Neural cell (in vitro differentiated cells): ENCODE measurements around the gene NAP1L1. TPM values are rescaled to one million over a fixed set of nuclear protein-coding genes. Genes with fewer than 3 reads are reported as not detected.

Experiments used
- H2AFZ ChIP-seq: fragments of 200-600, 300-800 bp; sonication (generic), shearing (Covaris generic); 2 replicates; pipeline ENCODE4 v1.6.0; 2014; ENCODE audit warnings: low read depth, mild to moderate bottlenecking, antibody characterized with exemption, low read length, moderate library complexity
- H3F3A ChIP-seq: fragments of 200-600 bp; shearing (Covaris generic); 2 replicates; pipeline ENCODE4 v1.6.1; 2016; ENCODE audit warnings: mild to moderate bottlenecking, moderate library complexity, mixed read lengths, antibody characterized with exemption, low read length; ENCODE audit not compliant: insufficient read depth, poor library complexity, severe bottlenecking
- H3K27ac ChIP-seq: fragments of 200-600, 300-800 bp; sonication (generic), shearing (Covaris generic); 2 replicates; pipeline ENCODE4 v1.5.1; 2014; ENCODE audit warnings: mild to moderate bottlenecking, low read length, moderate library complexity
- H3K27me3 ChIP-seq: fragments of 300-800, 200-600 bp; sonication (generic), shearing (Covaris generic); 2 replicates; pipeline ENCODE4 v1.6.0; 2014; ENCODE audit warnings: mild to moderate bottlenecking, low read depth, low read length, moderate library complexity; ENCODE audit not compliant: insufficient read depth
- H3K36me3 ChIP-seq: fragments of 300-800, 200-600 bp; sonication (generic), shearing (Covaris generic); 2 replicates; pipeline ENCODE4 v1.5.1; 2014; ENCODE audit warnings: mild to moderate bottlenecking, antibody characterized with exemption, low read length, moderate library complexity; ENCODE audit not compliant: insufficient read depth
- H3K4me2 ChIP-seq: fragments of 300-800, 200-600 bp; sonication (generic), shearing (Covaris generic); 2 replicates; pipeline ENCODE4 v1.6.0; 2014; ENCODE audit warnings: mild to moderate bottlenecking, low read length
- H3K4me3 ChIP-seq: fragments of 300-800, 200-600 bp; sonication (generic), shearing (Covaris generic); 2 replicates; pipeline ENCODE4 v1.5.1; 2014; ENCODE audit warnings: mild to moderate bottlenecking, low read length, moderate library complexity
- H3K79me2 ChIP-seq: fragments of 200-600 bp; shearing (Covaris generic); replicated peaks from 2 replicates; pipeline ENCODE4 v1.6.0; 2014; ENCODE audit warnings: mild to moderate bottlenecking, low read length, moderate library complexity; ENCODE audit not compliant: insufficient read depth
- H3K9ac ChIP-seq: fragments of 300-800, 200-600 bp; sonication (generic), shearing (Covaris generic); 2 replicates; pipeline ENCODE4 v1.6.1; 2016; ENCODE audit warnings: mild to moderate bottlenecking, low read length, mixed read lengths
- H3K9me2 ChIP-seq: fragments of 200-600 bp; shearing (Covaris generic); 2 replicates; pipeline ENCODE4 v1.6.1; 2016; ENCODE audit warnings: mild to moderate bottlenecking, low read length, mixed read lengths; ENCODE audit not compliant: insufficient read depth
- H3K9me3 ChIP-seq: fragments of 200-600, 300-800 bp; sonication (generic), shearing (Covaris generic); 2 replicates; pipeline ENCODE4 v1.6.1; 2016; ENCODE audit warnings: mild to moderate bottlenecking, mixed run types, low read length, moderate library complexity, mixed read lengths
- H4K20me1 ChIP-seq: fragments of 200-600 bp; shearing (Covaris generic); 2 replicates; pipeline ENCODE4 v1.6.1; 2016; ENCODE audit warnings: mild to moderate bottlenecking, mixed run types; ENCODE audit not compliant: insufficient read depth
- EP300 ChIP-seq: fragments of 450-650 bp; conservative IDR thresholded peaks from 2 replicates; pipeline ENCODE4 v1.6.1; 2014; ENCODE audit warnings: antibody characterized with exemption, mild to moderate bottlenecking, moderate library complexity; ENCODE audit not compliant: poor library complexity, severe bottlenecking
- EZH2 ChIP-seq: fragments of 200-600, 300-800 bp; shearing (Covaris generic), sonication (generic); IDR thresholded peaks from 2 replicates; pipeline ENCODE4 v1.6.1; 2014; ENCODE audit warnings: antibody characterized with exemption, low read length, borderline replicate concordance, mild to moderate bottlenecking; ENCODE audit not compliant: insufficient read depth, poor library complexity, severe bottlenecking
- MXI1 ChIP-seq: fragments of 450-650 bp; conservative IDR thresholded peaks from 2 replicates; pipeline ENCODE4 v1.6.1; 2014; ENCODE audit warnings: antibody characterized with exemption, mild to moderate bottlenecking; ENCODE audit not compliant: poor library complexity, severe bottlenecking
- POLR2AphosphoS5 ChIP-seq: IDR thresholded peaks from 2 replicates; pipeline ENCODE4 v1.6.1; 2012
- RAD21 ChIP-seq: fragments of 450-650 bp; conservative IDR thresholded peaks from 2 replicates; pipeline ENCODE4 v1.6.1; 2014; ENCODE audit warnings: antibody characterized with exemption, mild to moderate bottlenecking, moderate library complexity
- SMC3 ChIP-seq: fragments of 450-650 bp; conservative IDR thresholded peaks from 2 replicates; pipeline ENCODE4 v1.6.1; 2014; ENCODE audit warnings: antibody characterized with exemption, mild to moderate bottlenecking, moderate library complexity; ENCODE audit not compliant: poor library complexity
- TAF1 ChIP-seq: IDR thresholded peaks from 2 replicates; pipeline ENCODE4 v1.6.1; 2012; ENCODE audit warnings: low read depth
- polyA plus RNA-seq: library from polyadenylated mRNA; depleted of rRNA; stranded (reverse); fragments of >200 nt; gene quantifications from 2 replicates; pipeline ENCODE4 v1.2.3, GENCODE V29; 2014
- TF ChIP-seq, protein P1 (sequence below): fragments of 450-650 bp; IDR thresholded peaks from 2 replicates; pipeline ENCODE4 v1.5.1; 2014; ENCODE audit warnings: antibody characterized with exemption, mild to moderate bottlenecking, moderate library complexity; ENCODE audit not compliant: poor library complexity, severe bottlenecking
- TF ChIP-seq, protein P2 (sequence below): IDR thresholded peaks from 2 replicates; pipeline ENCODE4 v1.6.1; 2012; ENCODE audit warnings: borderline replicate concordance

The NAP1L1 gene
- polyA plus RNA-seq, 1 donor from 2014 or later, result 359 TPM

DNA sequence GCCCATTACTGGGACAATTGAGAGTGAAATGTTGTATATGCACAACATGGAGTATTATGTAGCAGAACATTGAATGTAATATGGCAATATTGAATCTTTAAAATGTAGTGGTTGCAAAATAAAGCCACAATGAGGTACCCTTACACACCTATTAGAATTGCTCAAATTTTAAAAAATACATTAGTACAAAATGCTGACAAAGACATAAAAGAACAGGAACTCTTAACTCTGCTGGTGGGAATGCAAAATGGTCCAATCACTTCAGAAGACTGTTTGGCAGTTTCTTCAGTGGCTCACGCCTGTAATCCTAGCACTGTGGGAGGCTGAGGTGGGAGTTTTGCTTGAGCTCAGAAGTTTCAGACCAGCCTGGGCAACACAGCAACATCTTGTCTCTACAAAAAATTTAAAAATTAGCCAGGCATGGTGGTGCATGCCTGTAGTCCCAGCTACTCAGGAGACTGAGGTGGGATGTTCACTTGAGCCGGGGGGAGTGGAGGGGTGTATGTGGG is 6.8 kb upstream of the NAP1L1 start:
- TF ChIP-seq, protein P1, sequence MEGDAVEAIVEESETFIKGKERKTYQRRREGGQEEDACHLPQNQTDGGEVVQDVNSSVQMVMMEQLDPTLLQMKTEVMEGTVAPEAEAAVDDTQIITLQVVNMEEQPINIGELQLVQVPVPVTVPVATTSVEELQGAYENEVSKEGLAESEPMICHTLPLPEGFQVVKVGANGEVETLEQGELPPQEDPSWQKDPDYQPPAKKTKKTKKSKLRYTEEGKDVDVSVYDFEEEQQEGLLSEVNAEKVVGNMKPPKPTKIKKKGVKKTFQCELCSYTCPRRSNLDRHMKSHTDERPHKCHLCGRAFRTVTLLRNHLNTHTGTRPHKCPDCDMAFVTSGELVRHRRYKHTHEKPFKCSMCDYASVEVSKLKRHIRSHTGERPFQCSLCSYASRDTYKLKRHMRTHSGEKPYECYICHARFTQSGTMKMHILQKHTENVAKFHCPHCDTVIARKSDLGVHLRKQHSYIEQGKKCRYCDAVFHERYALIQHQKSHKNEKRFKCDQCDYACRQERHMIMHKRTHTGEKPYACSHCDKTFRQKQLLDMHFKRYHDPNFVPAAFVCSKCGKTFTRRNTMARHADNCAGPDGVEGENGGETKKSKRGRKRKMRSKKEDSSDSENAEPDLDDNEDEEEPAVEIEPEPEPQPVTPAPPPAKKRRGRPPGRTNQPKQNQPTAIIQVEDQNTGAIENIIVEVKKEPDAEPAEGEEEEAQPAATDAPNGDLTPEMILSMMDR, result no peak
- TF ChIP-seq TAF1 (no peak), EZH2 (no peak), POLR2AphosphoS5 (no peak), MXI1 (no peak), SMC3 (no peak), RAD21 (no peak), EP300 (no peak)
- TF ChIP-seq, protein P2, sequence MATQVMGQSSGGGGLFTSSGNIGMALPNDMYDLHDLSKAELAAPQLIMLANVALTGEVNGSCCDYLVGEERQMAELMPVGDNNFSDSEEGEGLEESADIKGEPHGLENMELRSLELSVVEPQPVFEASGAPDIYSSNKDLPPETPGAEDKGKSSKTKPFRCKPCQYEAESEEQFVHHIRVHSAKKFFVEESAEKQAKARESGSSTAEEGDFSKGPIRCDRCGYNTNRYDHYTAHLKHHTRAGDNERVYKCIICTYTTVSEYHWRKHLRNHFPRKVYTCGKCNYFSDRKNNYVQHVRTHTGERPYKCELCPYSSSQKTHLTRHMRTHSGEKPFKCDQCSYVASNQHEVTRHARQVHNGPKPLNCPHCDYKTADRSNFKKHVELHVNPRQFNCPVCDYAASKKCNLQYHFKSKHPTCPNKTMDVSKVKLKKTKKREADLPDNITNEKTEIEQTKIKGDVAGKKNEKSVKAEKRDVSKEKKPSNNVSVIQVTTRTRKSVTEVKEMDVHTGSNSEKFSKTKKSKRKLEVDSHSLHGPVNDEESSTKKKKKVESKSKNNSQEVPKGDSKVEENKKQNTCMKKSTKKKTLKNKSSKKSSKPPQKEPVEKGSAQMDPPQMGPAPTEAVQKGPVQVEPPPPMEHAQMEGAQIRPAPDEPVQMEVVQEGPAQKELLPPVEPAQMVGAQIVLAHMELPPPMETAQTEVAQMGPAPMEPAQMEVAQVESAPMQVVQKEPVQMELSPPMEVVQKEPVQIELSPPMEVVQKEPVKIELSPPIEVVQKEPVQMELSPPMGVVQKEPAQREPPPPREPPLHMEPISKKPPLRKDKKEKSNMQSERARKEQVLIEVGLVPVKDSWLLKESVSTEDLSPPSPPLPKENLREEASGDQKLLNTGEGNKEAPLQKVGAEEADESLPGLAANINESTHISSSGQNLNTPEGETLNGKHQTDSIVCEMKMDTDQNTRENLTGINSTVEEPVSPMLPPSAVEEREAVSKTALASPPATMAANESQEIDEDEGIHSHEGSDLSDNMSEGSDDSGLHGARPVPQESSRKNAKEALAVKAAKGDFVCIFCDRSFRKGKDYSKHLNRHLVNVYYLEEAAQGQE, result no peak
- Histone ChIP-seq H3K9me2 (no peaks in the 10 kb centered on the region), H3K36me3 (no peaks in the 10 kb centered on the region), H3K4me3 (no peak overlapping the region), H3K4me2 (no peak overlapping the region), H4K20me1 (no peaks in the 10 kb centered on the region), H3K79me2 (no peaks in the 10 kb centered on the region), H3F3A (no peaks in the 10 kb centered on the region), H3K9ac (no peak overlapping the region), H3K27me3 (no peaks in the 10 kb centered on the region), H3K27ac (no peak overlapping the region), H2AFZ (no peak overlapping the region), H3K9me3 (no peaks in the 10 kb centered on the region)

DNA sequence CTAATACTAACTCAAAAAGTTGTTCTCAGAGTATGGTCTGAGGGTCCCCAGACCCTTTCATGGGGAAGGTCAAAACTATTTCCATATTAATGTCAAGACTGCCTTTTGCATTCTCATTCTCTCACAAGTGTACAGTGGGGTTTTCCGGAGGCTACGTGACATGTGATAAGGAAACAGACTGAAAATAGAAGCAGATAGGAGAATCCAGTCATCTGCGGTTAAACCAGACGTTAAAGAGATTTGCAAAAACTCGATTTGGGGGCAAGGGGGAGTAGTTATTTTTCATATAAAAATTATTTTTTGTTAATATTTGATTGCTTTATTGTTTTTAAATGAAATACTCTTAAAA is 1.0 kb upstream of the NAP1L1 start:
- TF ChIP-seq, protein P1, result no peak
- TF ChIP-seq MXI1, result no peak
- TF ChIP-seq RAD21, result no peak
- TF ChIP-seq TAF1, result no peak
- TF ChIP-seq EP300, result no peak
- TF ChIP-seq SMC3, result no peak
- no peak for TF ChIP-seq POLR2AphosphoS5
- TF ChIP-seq, protein P2, result no peak
- no peak for TF ChIP-seq EZH2
- peak overlapping the region; percentile 96 for H3K27ac ChIP-seq
- H3K4me3 ChIP-seq, result peak overlapping the region; percentile 89
- no peaks in the 10 kb centered on the region for H3K9me2 ChIP-seq
- H3K79me2 ChIP-seq, result peaks cover 33% of the 10 kb centered on the region
- no peaks in the 10 kb centered on the region for H3K36me3 ChIP-seq
- H3F3A ChIP-seq, result peaks cover 9% of the 10 kb centered on the region
- no peaks in the 10 kb centered on the region for H3K27me3 ChIP-seq
- no peaks in the 10 kb centered on the region for H4K20me1 ChIP-seq
- peak overlapping the region; percentile 63 for H3K4me2 ChIP-seq
- H2AFZ ChIP-seq, result peak overlapping the region; percentile 94
- H3K9me3 ChIP-seq, result no peaks in the 10 kb centered on the region
- peak overlapping the region; percentile 99 for H3K9ac ChIP-seq
